Measurements from ENCODE around the gene NKX1-1. TPM values are rescaled to one million over a fixed set of nuclear protein-coding genes. Genes with fewer than 3 reads are reported as not detected.
A peak's percentile ranks its signal among the peaks of the same experiment; 100 is the strongest.

NKX1-1 gene
- total RNA-seq, 1 donor from 2014 or later, result not detected

- Mint-ChIP-seq H3K36me3 (ENCODE audit: low read depth) (no peaks in the 10 kb centered on the region), H3K4me1 (no peaks in the 10 kb centered on the region), H3K9me3 (no peaks in the 10 kb centered on the region), H3K27me3 (ENCODE audit: low read depth) (peaks cover 59% of the 10 kb centered on the region), H3K27ac (ENCODE audit: unreplicated experiment) (no peak overlapping the region), H3K4me3 (no peak overlapping the region)
- no peak for DNase-seq (ENCODE audit: low read depth, low spot score)
- TF ChIP-seq CTCF (conservative IDR thresholded peaks at IDR 0.05), result no peak
Measured at GRCh38 chr4:1419708-1420107, 13.5 kb upstream of the NKX1-1 start.

- Mint-ChIP-seq H3K36me3 (ENCODE audit: low read depth) (no peaks in the 10 kb centered on the region), H3K4me3 (no peak overlapping the region), H3K9me3 (no peaks in the 10 kb centered on the region), H3K4me1 (no peaks in the 10 kb centered on the region), H3K27ac (ENCODE audit: unreplicated experiment) (no peak overlapping the region), H3K27me3 (ENCODE audit: low read depth) (peaks cover 51% of the 10 kb centered on the region)
- no peak for TF ChIP-seq CTCF (conservative IDR thresholded peaks at IDR 0.05)
- no peak for DNase-seq (ENCODE audit: low read depth, low spot score)
Measured at GRCh38 chr4:1418494-1419285, 12.4 kb upstream of the NKX1-1 start.

GRCh38 chr4:1417522-1418390 lies 11.5 kb upstream of the NKX1-1 start:
- H3K36me3 Mint-ChIP-seq (ENCODE audit: low read depth), result no peaks in the 10 kb centered on the region
- DNase-seq (ENCODE audit: low read depth, low spot score), result no peak
- peak; percentile 28 for TF ChIP-seq CTCF (conservative IDR thresholded peaks at IDR 0.05)
- no peaks in the 10 kb centered on the region for H3K9me3 Mint-ChIP-seq
- H3K4me3 Mint-ChIP-seq, result no peak overlapping the region
- no peaks in the 10 kb centered on the region for H3K4me1 Mint-ChIP-seq
- H3K27ac Mint-ChIP-seq (ENCODE audit: unreplicated experiment), result no peak overlapping the region
- peaks cover 49% of the 10 kb centered on the region for H3K27me3 Mint-ChIP-seq (ENCODE audit: low read depth)

GRCh38 chr4:1416948-1417260 lies 10.7 kb upstream of the NKX1-1 start:
- no peaks in the 10 kb centered on the region for H3K9me3 Mint-ChIP-seq
- H3K4me1 Mint-ChIP-seq, result no peaks in the 10 kb centered on the region
- TF ChIP-seq CTCF (conservative IDR thresholded peaks at IDR 0.05), result no peak

GRCh38 chr4:1416051-1416947 lies 10.1 kb upstream of the NKX1-1 start:
- H3K27me3 Mint-ChIP-seq (ENCODE audit: low read depth), result peaks cover 48% of the 10 kb centered on the region
- no peak for TF ChIP-seq CTCF (conservative IDR thresholded peaks at IDR 0.05)
- no peak for DNase-seq (ENCODE audit: low read depth, low spot score)

More at GRCh38 chr4:1416948-1417260, 10.7 kb upstream of the NKX1-1 start:
- Mint-ChIP-seq H3K36me3 (ENCODE audit: low read depth) (no peaks in the 10 kb centered on the region), H3K27ac (ENCODE audit: unreplicated experiment) (no peak overlapping the region), H3K27me3 (ENCODE audit: low read depth) (peaks cover 46% of the 10 kb centered on the region), H3K4me3 (no peak overlapping the region)
- no peak for DNase-seq (ENCODE audit: low read depth, low spot score)

More at GRCh38 chr4:1416051-1416947, 10.1 kb upstream of the NKX1-1 start:
- Mint-ChIP-seq H3K27ac (ENCODE audit: unreplicated experiment) (no peak overlapping the region), H3K36me3 (ENCODE audit: low read depth) (no peaks in the 10 kb centered on the region), H3K9me3 (no peaks in the 10 kb centered on the region), H3K4me1 (no peaks in the 10 kb centered on the region), H3K4me3 (no peak overlapping the region)

Data from neural crest cell (in vitro differentiated cells).